Suprapubic skin (tissue), 3 donors: ENCODE results near the gene RNF223.

Experiments
- POLR2A ChIP-seq, 2 donors: fragments of 450-650 bp; IDR thresholded peaks; one replicate each; pipeline ENCODE4 v1.6.1; 2017; ENCODE audit warnings: antibody characterized with exemption in 2 of 2, mild to moderate bottlenecking in 2 of 2, moderate library complexity in 2 of 2
- TF ChIP-seq, protein P1 (sequence below), 2 donors: fragments of 200-600 bp in 1 of 2; fragments of 450-650 bp in 1 of 2; sonication (generic) in 1 of 2; IDR thresholded peaks; one replicate each; pipeline ENCODE4 v1.5.1; 2016 to 2019; ENCODE audit warnings: antibody characterized with exemption in 2 of 2, mild to moderate bottlenecking in 1 of 2, moderate library complexity in 1 of 2

DNA sequence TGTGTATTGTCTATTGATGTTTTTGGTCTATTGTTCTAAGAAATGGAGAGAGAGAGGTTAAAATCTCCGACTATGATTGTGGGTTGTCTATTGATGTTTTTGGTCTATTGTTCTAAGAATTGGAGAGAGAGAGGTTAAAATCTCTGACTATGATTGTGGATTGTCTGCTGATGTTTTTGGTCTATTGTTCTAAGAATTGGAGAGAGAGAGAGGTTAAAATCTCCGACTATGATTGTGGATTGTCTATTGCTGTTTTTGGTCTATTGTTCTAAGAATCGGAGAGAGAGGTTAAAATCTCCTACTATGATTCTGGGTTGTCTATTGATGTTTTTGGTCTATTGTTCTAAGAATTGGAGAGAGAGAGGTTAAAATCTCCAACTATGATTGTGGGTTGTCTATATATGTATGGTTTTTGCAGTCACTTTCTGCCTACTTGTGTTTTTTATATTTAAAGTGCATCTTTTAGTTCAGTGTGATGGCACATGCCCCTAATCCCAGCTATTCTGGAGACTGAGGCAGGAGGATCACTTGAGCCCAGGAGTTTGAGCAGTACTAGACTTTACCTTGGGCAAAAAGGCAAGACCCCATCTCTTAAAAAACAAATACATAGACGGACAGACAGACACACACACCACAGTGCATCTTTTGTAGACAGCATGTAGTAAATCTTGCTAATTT lies 25.5 kb upstream of the RNF223 start:
- no peak for TF ChIP-seq POLR2A (IDR thresholded peaks at IDR 0.05)
- TF ChIP-seq, protein P1, sequence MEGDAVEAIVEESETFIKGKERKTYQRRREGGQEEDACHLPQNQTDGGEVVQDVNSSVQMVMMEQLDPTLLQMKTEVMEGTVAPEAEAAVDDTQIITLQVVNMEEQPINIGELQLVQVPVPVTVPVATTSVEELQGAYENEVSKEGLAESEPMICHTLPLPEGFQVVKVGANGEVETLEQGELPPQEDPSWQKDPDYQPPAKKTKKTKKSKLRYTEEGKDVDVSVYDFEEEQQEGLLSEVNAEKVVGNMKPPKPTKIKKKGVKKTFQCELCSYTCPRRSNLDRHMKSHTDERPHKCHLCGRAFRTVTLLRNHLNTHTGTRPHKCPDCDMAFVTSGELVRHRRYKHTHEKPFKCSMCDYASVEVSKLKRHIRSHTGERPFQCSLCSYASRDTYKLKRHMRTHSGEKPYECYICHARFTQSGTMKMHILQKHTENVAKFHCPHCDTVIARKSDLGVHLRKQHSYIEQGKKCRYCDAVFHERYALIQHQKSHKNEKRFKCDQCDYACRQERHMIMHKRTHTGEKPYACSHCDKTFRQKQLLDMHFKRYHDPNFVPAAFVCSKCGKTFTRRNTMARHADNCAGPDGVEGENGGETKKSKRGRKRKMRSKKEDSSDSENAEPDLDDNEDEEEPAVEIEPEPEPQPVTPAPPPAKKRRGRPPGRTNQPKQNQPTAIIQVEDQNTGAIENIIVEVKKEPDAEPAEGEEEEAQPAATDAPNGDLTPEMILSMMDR (IDR thresholded peaks at IDR 0.05): no peak
